SH-SY5Y (cell line): ENCODE results near the gene MRPS25.

Experiments used
- GATA2 ChIP-seq: IDR thresholded peaks from 2 replicates; pipeline ENCODE4 v1.6.1; 2011; ENCODE audit warnings: mild to moderate bottlenecking, low read depth, low read length
- GATA3 ChIP-seq: IDR thresholded peaks from 2 replicates; pipeline ENCODE4 v1.6.1; 2011; ENCODE audit warnings: low read depth, mild to moderate bottlenecking, low read length, moderate library complexity

GRCh38 chr3:15096046-15096445 lies 30.9 kb upstream of the MRPS25 start:
- TF ChIP-seq GATA2 (no peak), GATA3 (no peak)
